Adrenal gland (tissue), 12 donors: Measurements from ENCODE around the gene RALY. TPM values are rescaled to one million over a fixed set of nuclear protein-coding genes. Genes with fewer than 3 reads are reported as not detected.

Experiments
- DNase-seq, 7 donors: peaks; one replicate each; pipeline ENCODE4 v3.0.0-alpha.2; 2019 to 2020
- H3K27ac ChIP-seq, 5 donors: fragments of 200-600 bp; sonication (generic) in 4 of 5; 1 replicate in 3 of 5; 2 replicates in 2 of 5; pipeline versions ENCODE4 v1.5.1 to v1.8.0; 2016 to 2020; ENCODE audit warnings: mild to moderate bottlenecking in 1 of 5
- H3K27me3 ChIP-seq: fragments of 200-600 bp; 2 replicates; pipeline ENCODE4 v1.8.0; 2021
- H3K36me3 ChIP-seq, 2 donors: fragments of 200-600 bp; replicated peaks in 1 of 2; 1 replicate in 1 of 2; 2 replicates in 1 of 2; pipeline versions ENCODE4 v1.5.1 to v1.8.0; 2018 to 2022
- H3K4me1 ChIP-seq, 2 donors: fragments of 200-600 bp; replicated peaks in 1 of 2; 1 replicate in 1 of 2; 2 replicates in 1 of 2; pipeline versions ENCODE4 v1.5.1 to v1.8.0; 2018 to 2021
- H3K4me3 ChIP-seq, 4 donors: fragments of 200-600 bp; sonication (generic) in 3 of 4; one replicate each; pipeline ENCODE4 v1.5.1; 2016 to 2018
- H3K9me3 ChIP-seq, 3 donors: fragments of 200-600 bp; sonication (generic) in 1 of 3; replicated peaks in 1 of 3; 1 replicate in 2 of 3; 2 replicates in 1 of 3; pipeline versions ENCODE4 v1.5.1 to v1.8.0; 2016 to 2021
- CTCF ChIP-seq, 6 experiments: fragments of 450-650 bp in 4 of 6; fragments of 200-600 bp in 2 of 6; sonication (generic) in 1 of 6; IDR thresholded peaks; 1 replicate in 5 of 6; 2 replicates in 1 of 6; pipeline versions ENCODE4 v1.5.1 to v1.8.0; 2016 to 2021; ENCODE audit warnings: antibody characterized with exemption in 6 of 6, mild to moderate bottlenecking in 2 of 6, moderate library complexity in 1 of 6
- POLR2A ChIP-seq, 2 donors: fragments of 450-650 bp; IDR thresholded peaks; one replicate each; pipeline ENCODE4 v1.6.1; 2017; ENCODE audit warnings: antibody characterized with exemption in 2 of 2, mild to moderate bottlenecking in 2 of 2, moderate library complexity in 1 of 2
- WGBS, 4 donors: extraction: QIAGEN DNeasy Blood & Tissue Kit in 2 of 4; methylation state at CpG; one replicate each; pipeline versions ENCODE4 v1.1.5 to v1.1.7; 2013 to 2017; 5-methylcytosine and 5-hydroxymethylcytosine counted together
- intact Hi-C, 2 donors: fragments of 100-400 bp; cut with DNase I; formaldehyde crosslinking; loops; one replicate each; pipeline versions ENCODE4 v1.14.1 to v1.15.0; 2022 to 2023
- polyA plus RNA-seq, 3 donors: library from polyadenylated mRNA; stranded (reverse); fragments of 200-250 nt in 2 of 3; fragments of 350-450 nt in 1 of 3; fragmentation: Illumina TruSeq in 1 of 3; extraction: RNeasy Lipid Tissue Mini Kit (QIAGEN cat#74804) in 1 of 3; gene quantifications; one replicate each; pipeline ENCODE4 v1.2.3, GENCODE V29; 2013 to 2014
- total RNA-seq, 9 donors: library from RNA; depleted of rRNA in 4 of 9; stranded (reverse); fragments of >200 nt in 4 of 9; fragments of 120-200 nt in 1 of 9; fragmentation: NEBNext Ultra II Directional in 1 of 9; extraction: Animal tissue kit (Norgen Biotek cat#: 25700) in 1 of 9; gene quantifications; one replicate each; pipeline versions ENCODE4 v1.1.0 to v1.2.4, GENCODE V29; 2013 to 2023
- donor health status: healthy with polysubstance abuse.
- donor health status: Bipolar disorder and iron deficiency.
- donor health status: DM: yes; HTN: yes; CAD: no.
- donor health status: DM: no; HTN: no; CAD: no.
- donor health status: DM: no; HTN: no; CAD: no.
- donor health status: DM: yes; HTN: yes; CAD: no.

The RALY gene
- total and polyA plus RNA-seq, 12 donors = 30.0 to 128 (median 78.1) TPM

- Histone ChIP-seq H3K9me3 (no peaks in the 10 kb centered on the region), H3K4me3 (peak overlapping the region; percentile 54 to 88 (median 66)), H3K27ac (peak overlapping the region; percentile 81 to 97 (median 96)), H3K27me3 (no peaks in the 10 kb centered on the region), H3K4me1 (peaks cover 24 to 35% of the 10 kb centered on the region in 2 donors), H3K36me3 (no peaks in the 10 kb centered on the region)
- intact Hi-C loops = loop anchor here in 1 of 2 donors (10.0 kb wide), 1 partner anchor 70 kb away; no protein-coding TSS in a partner anchor
- TF ChIP-seq POLR2A (IDR thresholded peaks at IDR 0.05) (no peak), CTCF (IDR thresholded peaks at IDR 0.05) (no peak)
- DNase-seq = peak; percentile 73 to 86 (median 83)
- 0 to 2% (median 1%) methylated on average over 25 to 57 of the region's 57 CpGs for WGBS, 4 donors
Measured at GRCh38 chr20:33994222-33994913, 657 bp downstream of the RALY start.

- intact Hi-C loops = loop anchor here in 1 of 2 donors (10.0 kb wide), 1 partner anchor 70 kb away; no protein-coding TSS in a partner anchor
- DNase-seq = peak in 3 of 7 donors; percentile 15 to 29 (median 27)
Measured at GRCh38 chr20:33995053-33995831, 1.5 kb downstream of the RALY start.

GRCh38 chr20:33999025-33999649 is 5.4 kb downstream of the RALY start:
- WGBS, 4 donors = 88 to 94% (median 91%) methylated on average over 7 of the region's 7 CpGs
- Histone ChIP-seq H3K9me3 (no peaks in the 10 kb centered on the region), H3K27ac (no peak overlapping the region), H3K4me3 (no peak overlapping the region), H3K27me3 (no peaks in the 10 kb centered on the region), H3K4me1 (peaks cover 17 to 39% of the 10 kb centered on the region in 2 donors), H3K36me3 (no peaks in the 10 kb centered on the region)
- no peak for TF ChIP-seq CTCF (IDR thresholded peaks at IDR 0.05)
- intact Hi-C loops = loop anchor here in 1 of 2 donors (10.0 kb wide), 1 partner anchor 66 kb away; no protein-coding TSS in a partner anchor
- DNase-seq = no peak

More at GRCh38 chr20:33995053-33995831, 1.5 kb downstream of the RALY start:
- TF ChIP-seq POLR2A (IDR thresholded peaks at IDR 0.05) (no peak), CTCF (IDR thresholded peaks at IDR 0.05) (no peak)
- 12 to 14% (median 12%) methylated on average over 8 of the region's 8 CpGs for WGBS, 4 donors
- Histone ChIP-seq H3K4me1 (peaks cover 24 to 35% of the 10 kb centered on the region in 2 donors), H3K36me3 (no peaks in the 10 kb centered on the region), H3K27me3 (no peaks in the 10 kb centered on the region), H3K9me3 (no peaks in the 10 kb centered on the region), H3K27ac (peak overlapping the region in 4 of 5 donors; percentile 81 to 97 (median 96)), H3K4me3 (peak overlapping the region in 2 of 4 donors; percentile 54 to 88)

- Histone ChIP-seq H3K9me3 (no peaks in the 10 kb centered on the region), H3K27ac (no peak overlapping the region), H3K36me3 (no peaks in the 10 kb centered on the region), H3K4me1 (peaks cover under 1 to 27% of the 10 kb centered on the region in 2 donors), H3K4me3 (no peak overlapping the region), H3K27me3 (no peaks in the 10 kb centered on the region)
- TF ChIP-seq CTCF (IDR thresholded peaks at IDR 0.05) (no peak), POLR2A (IDR thresholded peaks at IDR 0.05) (no peak)
- 47 to 68% (median 64%) methylated on average over 2 of the region's 2 CpGs for WGBS, 4 donors
- intact Hi-C loops = no loop called here
- DNase-seq = no peak
Measured at GRCh38 chr20:34001378-34001777, 7.7 kb downstream of the RALY start.
